Tibial artery (tissue), 4 donors: ENCODE results near the gene GLB1L3.

Experiments used
- DNase-seq, 2 donors: peaks; one replicate each; pipeline ENCODE4 v3.0.0-alpha.2; 2019
- H3K27ac ChIP-seq, 2 donors: fragments of 200-600 bp; sonication (generic) in 1 of 2; 1 replicate in 1 of 2; 2 replicates in 1 of 2; pipeline ENCODE4 v1.5.1; 2018 to 2019; ENCODE audit warnings: mild to moderate bottlenecking in 1 of 2
- H3K27me3 ChIP-seq, 2 donors: fragments of 200-600 bp; sonication (generic) in 1 of 2; one replicate each; pipeline versions ENCODE4 v1.5.1 to v1.6.0; 2016 to 2019
- H3K36me3 ChIP-seq, 3 donors: fragments of 200-600 bp; sonication (generic) in 2 of 3; one replicate each; pipeline ENCODE4 v1.5.1; 2016 to 2019; ENCODE audit warnings: mild to moderate bottlenecking in 2 of 3
- H3K4me1 ChIP-seq, 4 donors: fragments of 200-600 bp; sonication (generic) in 2 of 4; 1 replicate in 3 of 4; 2 replicates in 1 of 4; pipeline ENCODE4 v1.5.1; 2016 to 2019
- H3K4me3 ChIP-seq, 2 donors: fragments of 200-600 bp; sonication (generic) in 1 of 2; 1 replicate in 1 of 2; 2 replicates in 1 of 2; pipeline ENCODE4 v1.5.1; 2018 to 2019; ENCODE audit warnings: mild to moderate bottlenecking in 2 of 2
- H3K9me3 ChIP-seq, 3 donors: fragments of 200-600 bp; sonication (generic) in 1 of 3; one replicate each; pipeline ENCODE4 v1.5.1; 2016 to 2019
- CTCF ChIP-seq, 2 experiments: fragments of 200-600 bp in 1 of 2; fragments of 450-650 bp in 1 of 2; IDR thresholded peaks; one replicate each; pipeline ENCODE4 v1.5.1; 2017 to 2019; ENCODE audit warnings: antibody characterized with exemption in 2 of 2, mild to moderate bottlenecking in 1 of 2, moderate library complexity in 1 of 2
- intact Hi-C: fragments of 100-400 bp; cut with DNase I; formaldehyde crosslinking; loops from one replicate; pipeline ENCODE4 v1.15.0; 2023; ENCODE audit warnings: low total_unique reads

Gene GLB1L3

GRCh38 chr11:134364261-134364660, 88.1 kb downstream of the GLB1L3 start:
- no peak overlapping the region for H3K4me3 ChIP-seq
- no peaks in the 10 kb centered on the region for H3K4me1 ChIP-seq
- peak in 1 of 2 donors; percentile 51 for DNase-seq
- H3K9me3 ChIP-seq, result no peaks in the 10 kb centered on the region
- no peaks in the 10 kb centered on the region for H3K36me3 ChIP-seq
- intact Hi-C loops, result no loop called here
- no peak overlapping the region for H3K27ac ChIP-seq
- peaks cover 0 to 7% of the 10 kb centered on the region in 2 donors for H3K27me3 ChIP-seq
- TF ChIP-seq CTCF (IDR thresholded peaks at IDR 0.05), result no peak

DNA sequence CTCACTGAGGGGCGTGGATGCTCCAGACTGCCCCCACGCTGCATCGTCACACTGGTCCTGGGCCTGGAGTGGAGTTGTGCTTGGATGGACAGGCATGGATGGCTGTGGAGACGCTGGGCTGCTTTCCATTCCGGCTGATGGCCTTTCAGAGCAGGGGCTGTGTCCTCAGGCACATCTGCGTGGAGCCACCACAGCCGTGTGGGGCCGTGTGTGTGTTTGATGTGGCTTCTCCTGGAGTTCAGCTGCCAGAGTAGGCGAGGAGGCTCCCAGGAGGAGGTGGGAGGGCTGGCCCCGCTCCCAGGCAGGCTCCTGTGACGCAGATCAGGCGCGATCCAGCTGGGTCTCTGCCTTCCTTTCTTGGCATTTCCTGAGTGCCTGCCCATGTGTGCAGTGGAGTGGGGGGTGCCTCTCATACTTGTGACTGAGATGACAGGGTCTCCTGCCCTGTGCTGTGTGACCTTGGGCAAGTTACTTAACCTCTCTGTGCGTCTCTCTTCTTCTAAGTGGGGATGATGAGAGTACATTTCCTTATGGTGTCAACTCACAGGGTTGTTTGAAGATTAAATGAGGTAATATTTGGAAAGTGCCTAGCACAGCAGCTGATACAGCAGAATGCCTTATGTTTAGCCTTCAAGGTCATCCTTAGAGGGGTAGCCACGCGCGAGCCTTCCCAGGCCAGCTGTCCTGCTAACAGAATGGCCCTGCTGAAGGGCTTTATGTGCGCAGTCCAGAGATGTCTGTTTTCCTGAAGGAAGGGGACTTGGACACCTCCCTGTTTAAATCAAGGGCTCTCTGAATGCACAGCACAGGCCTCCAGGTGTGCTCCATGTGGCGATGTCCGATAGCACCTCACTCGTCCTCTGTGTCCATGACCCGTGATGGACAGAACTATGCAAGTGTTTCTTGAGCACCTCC, 89.1 kb downstream of the GLB1L3 start:
- peak in 1 of 2 donors; percentile 53 for DNase-seq
- intact Hi-C loops, result no loop called here
- H3K27ac ChIP-seq, result no peak overlapping the region
- H3K27me3 ChIP-seq, result peaks cover 0 to 7% of the 10 kb centered on the region in 2 donors
- no peaks in the 10 kb centered on the region for H3K4me1 ChIP-seq
- no peak overlapping the region for H3K4me3 ChIP-seq
- no peaks in the 10 kb centered on the region for H3K9me3 ChIP-seq
- no peaks in the 10 kb centered on the region for H3K36me3 ChIP-seq
- TF ChIP-seq CTCF (IDR thresholded peaks at IDR 0.05), result no peak

DNA sequence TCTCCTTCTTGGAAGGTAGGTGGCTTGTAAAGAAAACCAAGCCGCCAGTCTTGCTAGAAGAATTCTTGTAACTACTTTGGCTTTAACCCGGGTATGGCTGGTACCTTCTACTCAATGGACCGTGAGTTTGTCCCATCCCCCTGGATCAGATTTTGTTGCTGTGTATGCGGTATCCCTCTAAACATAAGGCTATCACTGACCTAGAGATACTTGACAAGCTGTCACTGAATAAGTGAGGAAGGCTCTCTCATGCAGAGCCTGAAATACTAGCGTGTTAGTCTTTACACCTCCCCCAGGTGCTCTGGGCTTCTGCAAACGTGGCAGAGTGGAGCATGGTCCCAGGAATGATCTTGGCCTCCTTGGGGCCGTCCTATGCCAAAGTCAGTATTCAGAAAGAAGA, 90.1 kb downstream of the GLB1L3 start:
- H3K27me3 ChIP-seq, result peaks cover 0 to 7% of the 10 kb centered on the region in 2 donors
- H3K27ac ChIP-seq, result no peak overlapping the region
- no peaks in the 10 kb centered on the region for H3K9me3 ChIP-seq
- no peak overlapping the region for H3K4me3 ChIP-seq
- intact Hi-C loops, result no loop called here
- DNase-seq, result no peak
- no peak for TF ChIP-seq CTCF (IDR thresholded peaks at IDR 0.05)
- H3K36me3 ChIP-seq, result no peaks in the 10 kb centered on the region
- H3K4me1 ChIP-seq, result no peaks in the 10 kb centered on the region

GRCh38 chr11:134367781-134368180, 91.6 kb downstream of the GLB1L3 start:
- TF ChIP-seq CTCF (IDR thresholded peaks at IDR 0.05), result no peak
- Histone ChIP-seq H3K27me3 (peaks cover 0 to 7% of the 10 kb centered on the region in 2 donors), H3K36me3 (no peaks in the 10 kb centered on the region), H3K9me3 (no peaks in the 10 kb centered on the region), H3K27ac (no peak overlapping the region), H3K4me1 (no peaks in the 10 kb centered on the region), H3K4me3 (no peak overlapping the region)
- DNase-seq, result peak in 1 of 2 donors; percentile 28
- intact Hi-C loops, result no loop called here
